LNCaP clone FGC (cell line): ENCODE data around the gene LRRC4C.

ENCODE experiments used
- DNase-seq: peaks from one replicate; pipeline ENCODE4 v3.0.0-alpha.2; 2011; ENCODE audit warnings: low read depth
- H3K4me3 ChIP-seq: 2 replicates; pipeline ENCODE4 v1.5.1; 2011; ENCODE audit warnings: mild to moderate bottlenecking, low read depth, low read length, control low read depth
- TF ChIP-seq, protein P1 (sequence below): IDR thresholded peaks from 2 replicates; pipeline ENCODE4 v1.5.1; 2012; ENCODE audit warnings: mild to moderate bottlenecking; ENCODE audit not compliant: control insufficient read depth, insufficient read depth; ENCODE audit errors: extremely low read depth

The LRRC4C gene

DNA sequence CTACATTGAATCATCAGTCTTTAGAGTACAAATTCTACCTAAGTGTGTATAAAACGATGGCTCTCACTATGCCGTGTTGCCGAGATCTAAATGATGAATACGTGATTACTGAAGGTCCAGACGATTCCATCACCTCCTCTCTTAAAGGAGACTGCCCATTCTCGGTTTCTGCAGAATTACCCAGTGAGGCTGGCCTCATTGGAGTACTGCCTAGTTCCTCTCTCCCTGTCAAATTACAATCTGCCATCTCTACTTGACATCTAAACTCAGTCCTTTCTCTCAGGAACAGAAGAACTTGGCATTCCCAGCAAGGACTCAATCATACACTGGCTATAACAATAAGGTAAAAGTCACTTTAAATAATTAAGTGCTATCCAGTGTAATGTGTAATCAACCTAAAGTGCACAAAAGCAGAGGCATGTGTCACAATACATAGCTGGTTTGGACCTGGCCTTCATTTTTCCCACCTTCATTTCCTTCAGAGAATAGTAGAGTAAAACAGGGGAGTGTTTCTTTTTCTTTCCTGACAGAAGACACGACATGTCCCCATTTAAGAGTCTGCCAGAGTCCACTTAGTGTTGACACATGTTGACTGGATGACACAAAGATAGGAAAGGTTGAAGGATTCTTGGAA is 634.1 kb downstream of the LRRC4C start:
- no peak for DNase-seq
- H3K4me3 ChIP-seq, result no peak overlapping the region
- TF ChIP-seq, protein P1, sequence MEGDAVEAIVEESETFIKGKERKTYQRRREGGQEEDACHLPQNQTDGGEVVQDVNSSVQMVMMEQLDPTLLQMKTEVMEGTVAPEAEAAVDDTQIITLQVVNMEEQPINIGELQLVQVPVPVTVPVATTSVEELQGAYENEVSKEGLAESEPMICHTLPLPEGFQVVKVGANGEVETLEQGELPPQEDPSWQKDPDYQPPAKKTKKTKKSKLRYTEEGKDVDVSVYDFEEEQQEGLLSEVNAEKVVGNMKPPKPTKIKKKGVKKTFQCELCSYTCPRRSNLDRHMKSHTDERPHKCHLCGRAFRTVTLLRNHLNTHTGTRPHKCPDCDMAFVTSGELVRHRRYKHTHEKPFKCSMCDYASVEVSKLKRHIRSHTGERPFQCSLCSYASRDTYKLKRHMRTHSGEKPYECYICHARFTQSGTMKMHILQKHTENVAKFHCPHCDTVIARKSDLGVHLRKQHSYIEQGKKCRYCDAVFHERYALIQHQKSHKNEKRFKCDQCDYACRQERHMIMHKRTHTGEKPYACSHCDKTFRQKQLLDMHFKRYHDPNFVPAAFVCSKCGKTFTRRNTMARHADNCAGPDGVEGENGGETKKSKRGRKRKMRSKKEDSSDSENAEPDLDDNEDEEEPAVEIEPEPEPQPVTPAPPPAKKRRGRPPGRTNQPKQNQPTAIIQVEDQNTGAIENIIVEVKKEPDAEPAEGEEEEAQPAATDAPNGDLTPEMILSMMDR, result no peak

DNA sequence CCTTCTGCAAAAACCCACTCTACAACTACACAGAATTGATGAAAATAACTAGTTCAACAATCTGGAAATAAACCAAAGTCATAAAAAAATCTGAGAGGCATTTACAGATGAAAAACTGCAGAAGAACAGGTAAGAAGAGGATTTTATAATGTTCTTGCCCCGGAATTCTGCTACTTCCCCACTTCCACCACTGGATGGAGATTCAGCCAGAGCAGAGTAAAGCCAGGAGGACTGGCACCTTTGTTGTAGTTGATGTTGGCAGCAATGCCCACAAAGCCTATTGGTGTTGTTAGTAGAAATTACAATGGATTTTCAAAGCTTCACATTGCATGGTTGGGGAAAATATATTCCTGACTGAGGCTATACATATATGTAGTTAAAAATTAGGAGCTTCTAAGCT is 640.2 kb downstream of the LRRC4C start:
- H3K4me3 ChIP-seq, result no peak overlapping the region
- TF ChIP-seq, protein P1, result peak; percentile 36; the same call in 1 of the 2 replicates
- no peak for DNase-seq

DNA sequence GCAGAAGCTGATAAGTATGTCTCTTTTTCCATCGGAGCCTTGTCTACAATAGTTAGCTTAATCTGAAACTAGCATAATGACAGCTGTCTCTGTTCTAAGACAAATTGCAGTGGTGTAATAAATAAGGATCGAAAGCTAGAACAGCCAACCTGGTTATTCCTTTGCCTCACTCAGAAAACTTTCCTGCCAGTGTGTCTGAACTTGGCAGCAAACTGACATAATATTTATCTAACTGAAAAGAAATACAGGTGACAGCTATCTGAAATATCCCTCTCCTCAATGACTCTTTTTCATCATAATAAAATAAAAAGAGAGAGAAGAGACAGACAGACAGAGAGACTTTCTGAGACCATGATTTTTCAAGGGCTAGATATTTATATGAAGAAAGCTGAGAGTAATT is 642.5 kb downstream of the LRRC4C start:
- DNase-seq, result no peak

DNA sequence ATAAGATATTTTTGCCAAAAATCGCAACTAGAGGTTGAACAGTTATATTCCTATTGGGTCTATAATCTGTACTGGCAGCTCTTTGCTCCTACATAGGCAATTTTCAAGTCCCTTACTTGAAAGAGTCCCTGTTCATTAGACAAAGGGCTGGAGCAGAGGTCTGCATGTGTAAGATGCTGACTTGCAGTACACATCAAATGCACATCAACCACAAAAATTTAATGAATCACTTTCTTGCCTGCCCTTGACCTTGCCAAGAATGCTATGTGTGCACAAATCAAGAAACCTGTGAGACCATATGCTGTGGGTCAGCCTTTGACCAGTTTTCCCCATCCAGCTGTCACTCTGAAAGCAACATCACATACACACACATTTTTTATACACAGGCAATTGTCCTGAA is 661.5 kb downstream of the LRRC4C start:
- TF ChIP-seq, protein P1, result no peak
- no peak for DNase-seq
- H3K4me3 ChIP-seq, result no peak overlapping the region

More for the DNA sequence above, 642.5 kb downstream of the LRRC4C start:
- TF ChIP-seq, protein P1, result no peak
- H3K4me3 ChIP-seq, result no peak overlapping the region

DNA sequence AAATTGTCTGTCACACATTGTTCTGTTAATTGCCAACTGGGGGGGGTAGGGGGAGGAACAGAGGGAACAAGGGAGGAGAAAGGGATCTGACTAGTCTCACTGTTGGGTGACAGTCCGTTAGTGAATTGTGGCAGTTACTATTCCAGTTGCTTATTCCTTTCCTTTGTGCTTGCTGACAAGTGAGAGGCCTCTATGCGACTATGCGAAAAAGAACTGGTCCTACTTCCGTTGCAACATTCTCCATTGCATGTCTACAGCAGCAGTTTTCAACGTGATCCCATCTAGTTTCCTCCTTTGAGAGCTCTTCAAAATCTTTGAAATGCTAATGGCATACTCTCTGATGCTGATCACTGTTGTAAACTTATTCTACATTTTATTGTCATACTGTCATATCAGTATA is 672.2 kb downstream of the LRRC4C start:
- TF ChIP-seq, protein P1, result no peak
- H3K4me3 ChIP-seq, result no peak overlapping the region
- DNase-seq, result no peak

DNA sequence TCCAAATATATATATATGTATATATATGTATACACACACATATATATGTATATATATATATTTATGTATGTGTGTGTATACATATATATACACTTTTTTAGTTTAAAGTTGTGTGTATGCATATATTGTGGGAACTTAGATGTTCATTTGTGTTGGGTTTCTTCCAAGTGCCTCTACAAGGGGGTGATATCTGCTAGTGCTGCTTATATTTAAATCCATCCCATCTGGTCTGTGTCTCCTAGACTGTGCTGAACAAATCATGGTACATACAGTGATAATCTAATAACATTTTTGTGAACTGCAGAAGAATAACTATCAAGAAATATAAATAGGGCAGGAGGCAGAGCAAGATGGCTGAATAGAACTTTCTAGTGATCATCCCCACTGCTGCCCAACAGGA is 696.4 kb downstream of the LRRC4C start:
- H3K4me3 ChIP-seq, result no peak overlapping the region
- no peak for DNase-seq
- TF ChIP-seq, protein P1, result no peak

DNA sequence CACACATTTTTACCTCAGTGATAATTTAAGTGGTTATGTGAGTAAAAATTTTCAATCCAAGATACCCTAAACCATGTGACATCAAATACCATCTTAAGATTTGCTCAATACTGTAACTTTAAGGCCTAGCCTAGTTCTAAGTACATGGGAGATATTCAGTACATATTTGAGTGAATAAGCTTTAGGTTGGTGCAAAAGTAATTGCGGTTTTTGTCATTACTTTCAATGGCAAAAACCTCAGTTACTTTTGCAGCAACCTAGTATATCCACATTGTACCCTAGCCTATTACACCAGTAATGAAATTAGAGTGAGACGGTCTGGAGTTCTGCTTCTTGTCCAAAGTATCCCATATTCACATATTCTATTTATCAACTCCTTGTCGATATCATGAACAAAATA is 700.1 kb downstream of the LRRC4C start:
- no peak for DNase-seq
- TF ChIP-seq, protein P1, result no peak
- no peak overlapping the region for H3K4me3 ChIP-seq
